GM12878 (cell line): ENCODE results near the gene DUSP11. TPM values are rescaled to one million over a fixed set of nuclear protein-coding genes. Genes with fewer than 3 reads are reported as not detected.

Source experiments
- FOS ChIP-seq: IDR thresholded peaks from 3 replicates; pipeline ENCODE4 v1.6.1; 2011; ENCODE audit warnings: borderline replicate concordance; ENCODE audit not compliant: insufficient read length; ENCODE audit errors: extremely low read depth
- IRF4 ChIP-seq: IDR thresholded peaks from 2 replicates; pipeline ENCODE4 v1.6.1; 2011; ENCODE audit warnings: low read depth, low read length
- JUNB ChIP-seq: IDR thresholded peaks from 2 replicates; pipeline ENCODE4 v1.6.1; 2016; ENCODE audit warnings: antibody characterized with exemption, mild to moderate bottlenecking
- KAT2A ChIP-seq: conservative IDR thresholded peaks from 2 replicates; pipeline ENCODE4 v1.6.1; 2011; ENCODE audit warnings: low read depth, low read length; ENCODE audit not compliant: control insufficient read depth
- NFYB ChIP-seq: IDR thresholded peaks from 2 replicates; pipeline ENCODE4 v1.6.1; 2011; ENCODE audit warnings: low read depth, mild to moderate bottlenecking, low read length, improper control_type of control experiment, moderate library complexity; ENCODE audit not compliant: insufficient read depth
- NR2F1 ChIP-seq: fragments of 450-650 bp; conservative IDR thresholded peaks from 2 replicates; pipeline ENCODE4 v1.6.1; 2017; ENCODE audit warnings: mild to moderate bottlenecking
- STAT1 ChIP-seq: fragments of 450-650 bp; conservative IDR thresholded peaks from 2 replicates; pipeline ENCODE4 v1.6.1; 2014; ENCODE audit warnings: antibody characterized with exemption, mild to moderate bottlenecking
- SUPT20H ChIP-seq: IDR thresholded peaks from 2 replicates; pipeline ENCODE4 v1.6.1; 2011; ENCODE audit warnings: low read depth, mild to moderate bottlenecking, low read length, moderate library complexity, borderline replicate concordance; ENCODE audit not compliant: control insufficient read depth
- TCF7 ChIP-seq: IDR thresholded peaks from 2 replicates; pipeline ENCODE4 v1.6.1; 2014; ENCODE audit warnings: antibody characterized with exemption, borderline replicate concordance
- ZBED1 ChIP-seq: IDR thresholded peaks from 2 replicates; pipeline ENCODE4 v1.6.1; 2016; ENCODE audit warnings: borderline replicate concordance
- ZNF207 ChIP-seq: fragments of 450-650 bp; IDR thresholded peaks from 2 replicates; pipeline ENCODE4 v1.6.1; 2014; ENCODE audit warnings: antibody characterized with exemption, mild to moderate bottlenecking, borderline replicate concordance
- ZZZ3 ChIP-seq: IDR thresholded peaks from 2 replicates; pipeline ENCODE4 v1.6.1; 2011; ENCODE audit warnings: low read depth; ENCODE audit not compliant: control insufficient read depth, insufficient read length
- polyA plus RNA-seq, 11 experiments: library from polyadenylated mRNA; depleted of rRNA in 4 of 11; unstranded in 6 of 11; stranded (reverse) in 5 of 11; fragments of >200 nt; fragmentation: Nextera tagmentation in 4 of 11; fragmentation: Illumina TruSeq in 1 of 11; extraction: Ambion mirVana in 4 of 11; extraction: Trizol in 1 of 11; gene quantifications; 1 replicate in 1 of 11; 2 replicates in 10 of 11; pipeline versions ENCODE4 v1.2.1 to v1.2.3, GENCODE V29; 2011 to 2016; ENCODE audit warnings: inconsistent platforms in 2 of 11, missing spikeins in 2 of 11, low read depth in 1 of 11
- total RNA-seq, 4 experiments: library from RNA; depleted of rRNA in 3 of 4; stranded (reverse); fragments of >200 nt in 3 of 4; fragmentation: Illumina TruSeq in 1 of 4; extraction: Trizol in 1 of 4; gene quantifications; 2 replicates each; pipeline versions ENCODE4 v1.2.1 to v1.2.3, GENCODE V29; 2013 to 2021
- TF ChIP-seq, protein P1 (sequence below): fragments of 150-350 bp; IDR thresholded peaks from 2 replicates; pipeline ENCODE4 v1.6.1; 2016; ENCODE audit warnings: low read depth, low read length

The DUSP11 gene
- total and polyA plus RNA-seq, 10 of the 15 experiments (the other 5 are each of a cell fraction or from before 2014, with no cell fraction given): 26.4 to 78.4 (median 47.9) TPM

DNA sequence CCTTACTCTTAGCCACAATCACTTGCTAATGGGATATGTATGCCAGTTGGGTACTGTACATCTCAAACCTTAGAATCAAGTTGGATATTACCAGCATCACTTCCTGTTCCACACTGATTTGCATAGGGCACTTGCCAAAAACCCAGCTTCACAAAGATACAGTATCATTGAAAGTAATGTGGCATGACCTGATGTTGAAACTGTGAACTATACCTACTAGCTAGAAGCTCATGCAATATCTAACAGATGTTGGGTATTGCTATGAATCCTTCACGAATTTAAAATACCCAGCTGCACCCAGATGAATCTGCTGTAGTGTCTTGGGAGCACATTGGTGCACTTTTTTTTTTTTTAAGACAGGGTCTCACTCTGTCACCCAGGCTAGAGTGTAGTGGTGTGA, 42.4 kb upstream of the DUSP11 start (continued):
- TF ChIP-seq FOS: no peak
- no peak for TF ChIP-seq TCF7
- no peak for TF ChIP-seq STAT1
- TF ChIP-seq ZBED1: no peak
- no peak for TF ChIP-seq SUPT20H
- no peak for TF ChIP-seq ZZZ3
- TF ChIP-seq KAT2A: no peak
- no peak for TF ChIP-seq ZNF207
- no peak for TF ChIP-seq NFYB
- TF ChIP-seq IRF4: no peak
- TF ChIP-seq, protein P1, sequence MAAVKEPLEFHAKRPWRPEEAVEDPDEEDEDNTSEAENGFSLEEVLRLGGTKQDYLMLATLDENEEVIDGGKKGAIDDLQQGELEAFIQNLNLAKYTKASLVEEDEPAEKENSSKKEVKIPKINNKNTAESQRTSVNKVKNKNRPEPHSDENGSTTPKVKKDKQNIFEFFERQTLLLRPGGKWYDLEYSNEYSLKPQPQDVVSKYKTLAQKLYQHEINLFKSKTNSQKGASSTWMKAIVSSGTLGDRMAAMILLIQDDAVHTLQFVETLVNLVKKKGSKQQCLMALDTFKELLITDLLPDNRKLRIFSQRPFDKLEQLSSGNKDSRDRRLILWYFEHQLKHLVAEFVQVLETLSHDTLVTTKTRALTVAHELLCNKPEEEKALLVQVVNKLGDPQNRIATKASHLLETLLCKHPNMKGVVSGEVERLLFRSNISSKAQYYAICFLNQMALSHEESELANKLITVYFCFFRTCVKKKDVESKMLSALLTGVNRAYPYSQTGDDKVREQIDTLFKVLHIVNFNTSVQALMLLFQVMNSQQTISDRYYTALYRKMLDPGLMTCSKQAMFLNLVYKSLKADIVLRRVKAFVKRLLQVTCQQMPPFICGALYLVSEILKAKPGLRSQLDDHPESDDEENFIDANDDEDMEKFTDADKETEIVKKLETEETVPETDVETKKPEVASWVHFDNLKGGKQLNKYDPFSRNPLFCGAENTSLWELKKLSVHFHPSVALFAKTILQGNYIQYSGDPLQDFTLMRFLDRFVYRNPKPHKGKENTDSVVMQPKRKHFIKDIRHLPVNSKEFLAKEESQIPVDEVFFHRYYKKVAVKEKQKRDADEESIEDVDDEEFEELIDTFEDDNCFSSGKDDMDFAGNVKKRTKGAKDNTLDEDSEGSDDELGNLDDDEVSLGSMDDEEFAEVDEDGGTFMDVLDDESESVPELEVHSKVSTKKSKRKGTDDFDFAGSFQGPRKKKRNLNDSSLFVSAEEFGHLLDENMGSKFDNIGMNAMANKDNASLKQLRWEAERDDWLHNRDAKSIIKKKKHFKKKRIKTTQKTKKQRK: no peak
- peak; percentile 49; the same call in 1 of the 2 replicates for TF ChIP-seq NR2F1
- no peak for TF ChIP-seq JUNB
